ENCODE measurements around the gene MARS1. TPM values are rescaled to one million over a fixed set of nuclear protein-coding genes. Genes with fewer than 3 reads are reported as not detected.

The MARS1 gene
- total RNA-seq, 1 experiment from 2014 or later: 151 TPM

- in situ Hi-C loops (cut with HindIII; ENCODE audit: low pct_unique_long_range_greater_than_20kb, low sequenced_read_pairs): no loop called here
- no peak for DNase-seq (ENCODE audit: low read depth, low spot score)
Measured at GRCh38 chr12:57530396-57531142, 42.7 kb downstream of the MARS1 start.

DNA sequence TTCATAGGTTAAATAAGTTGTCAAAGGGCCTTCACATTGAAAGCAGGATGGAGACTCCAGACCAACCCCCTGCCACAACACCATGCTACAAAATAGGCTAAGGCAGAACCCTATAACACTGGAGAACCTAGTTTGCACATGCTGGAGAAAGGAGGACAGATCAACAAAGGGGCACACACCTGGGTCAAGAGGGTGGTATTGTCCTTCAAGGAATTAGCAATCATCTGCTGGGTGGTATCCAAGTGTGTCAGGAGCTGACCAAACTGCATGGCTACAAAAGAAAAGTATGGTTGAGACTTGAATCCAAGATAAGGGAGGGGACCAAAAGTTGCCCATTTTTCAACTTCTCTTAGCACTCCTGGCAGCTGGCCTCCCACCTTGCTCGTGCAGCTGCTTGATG, 44.0 kb downstream of the MARS1 start:
- in situ Hi-C loops (cut with HindIII; ENCODE audit: low pct_unique_long_range_greater_than_20kb, low sequenced_read_pairs): no loop called here

GRCh38 chr12:57533108-57533507, 45.2 kb downstream of the MARS1 start:
- no peak for DNase-seq (ENCODE audit: low read depth, low spot score)
- in situ Hi-C loops (cut with HindIII; ENCODE audit: low pct_unique_long_range_greater_than_20kb, low sequenced_read_pairs): no loop called here

More for the DNA sequence above, 44.0 kb downstream of the MARS1 start:
- no peak for DNase-seq (ENCODE audit: low read depth, low spot score)

- in situ Hi-C loops (cut with HindIII; ENCODE audit: low pct_unique_long_range_greater_than_20kb, low sequenced_read_pairs): no loop called here
- no peak for DNase-seq (ENCODE audit: low read depth, low spot score)
Measured at GRCh38 chr12:57534250-57534649, 46.4 kb downstream of the MARS1 start.

GRCh38 chr12:57534991-57535543, 47.2 kb downstream of the MARS1 start:
- no peak for DNase-seq (ENCODE audit: low read depth, low spot score)
- in situ Hi-C loops (cut with HindIII; ENCODE audit: low pct_unique_long_range_greater_than_20kb, low sequenced_read_pairs): no loop called here

- in situ Hi-C loops (cut with HindIII; ENCODE audit: low pct_unique_long_range_greater_than_20kb, low sequenced_read_pairs): no loop called here
Measured at GRCh38 chr12:57535764-57536596, 48.1 kb downstream of the MARS1 start.

DNA sequence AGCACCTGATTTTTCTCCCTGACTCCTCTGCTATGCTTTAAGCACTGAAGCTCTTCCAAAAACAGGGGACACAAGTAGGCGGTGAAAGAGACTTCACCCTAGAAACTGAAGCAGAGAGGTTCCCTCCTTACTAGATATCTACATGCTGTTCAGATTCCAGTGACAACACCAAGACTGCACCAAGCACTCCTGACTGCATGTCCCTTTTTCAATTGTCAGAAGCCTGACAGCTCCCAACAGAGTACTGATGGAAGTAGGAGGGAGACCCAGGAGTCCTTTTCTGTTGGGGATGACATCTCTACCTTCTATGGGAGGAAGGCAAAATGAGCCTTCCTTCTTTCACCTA, 48.7 kb downstream of the MARS1 start:
- in situ Hi-C loops (cut with HindIII; ENCODE audit: low pct_unique_long_range_greater_than_20kb, low sequenced_read_pairs): no loop called here
- no peak for DNase-seq (ENCODE audit: low read depth, low spot score)

More at GRCh38 chr12:57535764-57536596, 48.1 kb downstream of the MARS1 start:
- DNase-seq (ENCODE audit: low read depth, low spot score): no peak

GRCh38 chr12:57539134-57539768, 51.4 kb downstream of the MARS1 start:
- in situ Hi-C loops (cut with HindIII; ENCODE audit: low pct_unique_long_range_greater_than_20kb, low sequenced_read_pairs): no loop called here
- no peak for DNase-seq (ENCODE audit: low read depth, low spot score)

GRCh38 chr12:57541001-57541400, 53.1 kb downstream of the MARS1 start:
- DNase-seq (ENCODE audit: low read depth, low spot score): no peak
- in situ Hi-C loops (cut with HindIII; ENCODE audit: low pct_unique_long_range_greater_than_20kb, low sequenced_read_pairs): no loop called here

DNA sequence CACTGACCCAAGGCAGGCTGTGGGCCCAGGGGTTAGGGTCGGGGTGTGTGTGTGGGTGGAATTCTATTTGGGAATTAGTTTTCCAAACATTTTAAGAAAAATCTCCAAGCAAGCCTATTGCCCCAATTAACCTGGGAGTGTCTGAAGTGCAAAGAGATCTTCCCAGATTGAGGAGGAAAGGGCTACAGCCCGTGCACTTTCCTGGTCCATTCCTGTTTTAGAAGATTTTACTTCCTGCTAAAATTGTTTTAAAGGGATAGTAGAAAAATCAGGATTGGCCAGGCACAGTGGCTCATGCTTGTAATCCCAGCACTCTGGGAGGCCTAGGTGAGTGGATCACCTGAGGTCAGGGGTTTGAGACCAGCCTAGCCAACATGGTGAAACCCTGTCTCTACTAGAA, 53.8 kb downstream of the MARS1 start:
- no peak for DNase-seq (ENCODE audit: low read depth, low spot score)
- in situ Hi-C loops (cut with HindIII; ENCODE audit: low pct_unique_long_range_greater_than_20kb, low sequenced_read_pairs): no loop called here

DNA sequence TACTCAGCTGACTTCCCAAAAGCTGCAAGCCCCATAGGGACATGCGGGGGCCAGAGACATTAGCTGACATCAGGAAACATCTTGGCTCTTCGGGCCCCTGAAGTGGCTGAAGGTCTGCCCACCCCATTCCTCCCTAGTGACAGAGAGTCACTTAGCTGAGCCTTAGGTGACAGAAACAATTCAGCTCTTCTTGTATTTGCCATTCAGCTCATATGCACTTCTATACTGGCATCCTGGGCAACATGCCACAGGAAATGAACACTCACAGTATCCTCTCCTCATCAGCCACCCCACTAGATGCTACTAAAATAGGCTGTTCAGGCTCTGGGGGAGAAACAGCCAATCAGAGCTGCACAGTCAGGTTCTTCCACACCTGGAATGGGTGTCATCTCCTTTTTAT, 55.7 kb downstream of the MARS1 start:
- in situ Hi-C loops (cut with HindIII; ENCODE audit: low pct_unique_long_range_greater_than_20kb, low sequenced_read_pairs): no loop called here
- DNase-seq (ENCODE audit: low read depth, low spot score): no peak

GRCh38 chr12:57545809-57546437, 58.1 kb downstream of the MARS1 start:
- no peak for DNase-seq (ENCODE audit: low read depth, low spot score)
- in situ Hi-C loops (cut with HindIII; ENCODE audit: low pct_unique_long_range_greater_than_20kb, low sequenced_read_pairs): no loop called here

- in situ Hi-C loops (cut with HindIII; ENCODE audit: low pct_unique_long_range_greater_than_20kb, low sequenced_read_pairs): no loop called here
- DNase-seq (ENCODE audit: low read depth, low spot score): peak; percentile 98
Measured at GRCh38 chr12:57546438-57547287, 58.8 kb downstream of the MARS1 start, which contains the start of gene DCTN2. DCTN2 (minus strand) TSS chr12:57547192; CDS start chr12:57547063, 129 bp downstream.

- no peak for DNase-seq (ENCODE audit: low read depth, low spot score)
- in situ Hi-C loops (cut with HindIII; ENCODE audit: low pct_unique_long_range_greater_than_20kb, low sequenced_read_pairs): no loop called here
Measured at GRCh38 chr12:57547288-57548012, 59.6 kb downstream of the MARS1 start.

DNA sequence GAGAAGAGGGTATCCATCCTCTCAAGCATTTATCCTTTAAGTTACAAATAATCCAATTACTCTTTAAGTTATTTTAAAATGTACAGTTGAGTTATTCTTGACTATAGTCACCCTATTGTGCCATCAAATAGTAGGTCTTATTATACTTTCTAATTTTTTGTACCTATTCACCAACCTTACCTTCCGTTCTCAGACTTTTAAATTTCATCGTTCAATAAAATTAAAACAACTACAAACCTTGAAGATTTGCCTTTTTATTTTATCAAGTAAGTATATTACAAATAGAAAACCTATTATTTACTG, 60.1 kb downstream of the MARS1 start:
- no peak for DNase-seq (ENCODE audit: low read depth, low spot score)
- in situ Hi-C loops (cut with HindIII; ENCODE audit: low pct_unique_long_range_greater_than_20kb, low sequenced_read_pairs): no loop called here

DNA sequence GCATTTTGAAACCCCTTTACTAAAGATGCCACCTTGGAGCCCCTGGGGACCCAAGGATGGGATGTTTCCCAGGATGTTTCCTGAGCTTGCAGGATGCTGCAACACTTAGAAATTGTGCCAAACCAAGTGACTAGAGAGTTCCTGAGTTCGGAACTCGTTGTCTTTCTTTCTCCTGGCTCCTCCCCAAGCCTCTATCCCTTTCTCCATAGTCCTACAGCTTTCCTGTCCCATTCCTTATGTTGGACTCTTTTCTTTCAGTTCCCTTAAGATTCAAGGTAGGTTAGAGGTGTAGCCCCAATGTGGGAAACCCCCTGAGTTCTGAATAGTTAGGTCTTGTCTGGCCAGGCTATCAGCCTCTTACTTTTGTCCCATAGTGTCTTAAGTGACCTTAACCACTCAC, 60.6 kb downstream of the MARS1 start:
- in situ Hi-C loops (cut with HindIII; ENCODE audit: low pct_unique_long_range_greater_than_20kb, low sequenced_read_pairs): no loop called here
- no peak for DNase-seq (ENCODE audit: low read depth, low spot score)
